ENCODE measurements around the gene RIMKLB. TPM values are rescaled to one million over a fixed set of nuclear protein-coding genes. Genes with fewer than 3 reads are reported as not detected.
"Not testable (repeated sequence)": the region's sequence is repeated elsewhere in the genome, so short reads cannot be mapped to it uniquely, and the experiment has no call there.

RIMKLB gene
- total RNA-seq, 2 donors from 2014 or later: 14.4 to 72.4 TPM

- H3K27ac ChIP-seq; H3K9me3 ChIP-seq; H3K4me3 ChIP-seq; H3K27me3 ChIP-seq (replicated peaks; ENCODE audit: insufficient read depth); H3K36me3 ChIP-seq; intact Hi-C loops (cut with DNase I); H3K4me1 ChIP-seq (replicated peaks); DNase-seq (ENCODE audit: low spot score): not testable (repeated sequence)
- 88% methylated on average over 6 of the region's 6 CpGs for WGBS
- peak; percentile 36 for TF ChIP-seq POLR2AphosphoS5 (IDR thresholded peaks at IDR 0.05)
Measured at GRCh38 chr12:8762701-8763100, 64.9 kb downstream of the RIMKLB start.

- H3K4me3 ChIP-seq; H3K4me1 ChIP-seq (replicated peaks); H3K27ac ChIP-seq; H3K27me3 ChIP-seq (replicated peaks; ENCODE audit: insufficient read depth); DNase-seq (ENCODE audit: low spot score); H3K36me3 ChIP-seq; H3K9me3 ChIP-seq; intact Hi-C loops (cut with DNase I): not testable (repeated sequence)
- 96% methylated on average over 8 of the region's 8 CpGs for WGBS
Measured at GRCh38 chr12:8766121-8766520, 68.3 kb downstream of the RIMKLB start.

GRCh38 chr12:8770499-8770898 is 72.7 kb downstream of the RIMKLB start:
- Histone ChIP-seq H3K4me3 (no peak overlapping the region), H3K36me3 (no peaks in the 10 kb centered on the region), H3K4me1 (replicated peaks) (no peaks in the 10 kb centered on the region), H3K27me3 (replicated peaks; ENCODE audit: insufficient read depth) (no peaks in the 10 kb centered on the region), H3K27ac (no peak overlapping the region), H3K9me3 (no peaks in the 10 kb centered on the region)
- WGBS: 87% methylated on average over 2 of the region's 2 CpGs
- TF ChIP-seq POLR2AphosphoS5 (IDR thresholded peaks at IDR 0.05) (no peak), POLR2A (IDR thresholded peaks at IDR 0.05) (no peak)
- TF ChIP-seq, protein P1, sequence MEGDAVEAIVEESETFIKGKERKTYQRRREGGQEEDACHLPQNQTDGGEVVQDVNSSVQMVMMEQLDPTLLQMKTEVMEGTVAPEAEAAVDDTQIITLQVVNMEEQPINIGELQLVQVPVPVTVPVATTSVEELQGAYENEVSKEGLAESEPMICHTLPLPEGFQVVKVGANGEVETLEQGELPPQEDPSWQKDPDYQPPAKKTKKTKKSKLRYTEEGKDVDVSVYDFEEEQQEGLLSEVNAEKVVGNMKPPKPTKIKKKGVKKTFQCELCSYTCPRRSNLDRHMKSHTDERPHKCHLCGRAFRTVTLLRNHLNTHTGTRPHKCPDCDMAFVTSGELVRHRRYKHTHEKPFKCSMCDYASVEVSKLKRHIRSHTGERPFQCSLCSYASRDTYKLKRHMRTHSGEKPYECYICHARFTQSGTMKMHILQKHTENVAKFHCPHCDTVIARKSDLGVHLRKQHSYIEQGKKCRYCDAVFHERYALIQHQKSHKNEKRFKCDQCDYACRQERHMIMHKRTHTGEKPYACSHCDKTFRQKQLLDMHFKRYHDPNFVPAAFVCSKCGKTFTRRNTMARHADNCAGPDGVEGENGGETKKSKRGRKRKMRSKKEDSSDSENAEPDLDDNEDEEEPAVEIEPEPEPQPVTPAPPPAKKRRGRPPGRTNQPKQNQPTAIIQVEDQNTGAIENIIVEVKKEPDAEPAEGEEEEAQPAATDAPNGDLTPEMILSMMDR (IDR thresholded peaks at IDR 0.05): no peak
- intact Hi-C loops (cut with DNase I): no loop called here
- DNase-seq (ENCODE audit: low spot score): no peak

GRCh38 chr12:8771072-8771471 is 73.3 kb downstream of the RIMKLB start:
- no peaks in the 10 kb centered on the region for H3K36me3 ChIP-seq
- 95% methylated on average over 1 of the region's 1 CpG for WGBS
- no peaks in the 10 kb centered on the region for H3K9me3 ChIP-seq
- H3K27ac ChIP-seq: no peak overlapping the region
- no peak overlapping the region for H3K4me3 ChIP-seq
- no peak for DNase-seq (ENCODE audit: low spot score)
- no peaks in the 10 kb centered on the region for H3K4me1 ChIP-seq (replicated peaks)
- no peaks in the 10 kb centered on the region for H3K27me3 ChIP-seq (replicated peaks; ENCODE audit: insufficient read depth)
- intact Hi-C loops (cut with DNase I): no loop called here
- TF ChIP-seq POLR2AphosphoS5 (IDR thresholded peaks at IDR 0.05) (no peak), POLR2A (IDR thresholded peaks at IDR 0.05) (no peak)
- TF ChIP-seq, protein P1 (IDR thresholded peaks at IDR 0.05): no peak

DNA sequence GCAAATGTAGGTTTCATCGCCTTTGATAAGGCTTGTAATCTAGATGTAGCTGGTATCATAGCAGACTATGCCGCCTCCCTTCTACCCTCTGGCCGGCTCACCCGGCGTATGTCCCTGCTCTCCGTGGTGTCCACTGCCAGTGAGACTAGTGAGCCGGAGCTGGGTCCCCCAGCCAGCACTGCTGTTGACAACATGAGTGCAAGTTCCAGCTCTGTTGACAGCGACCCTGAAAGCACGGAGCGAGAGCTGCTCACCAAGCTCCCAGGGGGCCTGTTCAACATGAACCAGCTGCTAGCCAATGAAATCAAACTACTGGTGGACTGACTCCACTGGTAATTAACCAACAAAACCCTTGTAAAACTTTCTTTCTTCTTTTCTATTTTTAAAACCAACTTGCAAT is 75.7 kb downstream of the RIMKLB start:
- H3K4me1 ChIP-seq (replicated peaks): no peaks in the 10 kb centered on the region
- H3K4me3 ChIP-seq: no peak overlapping the region
- no peaks in the 10 kb centered on the region for H3K36me3 ChIP-seq
- intact Hi-C loops (cut with DNase I): no loop called here
- no peak overlapping the region for H3K27ac ChIP-seq
- no peaks in the 10 kb centered on the region for H3K9me3 ChIP-seq
- TF ChIP-seq POLR2AphosphoS5 (IDR thresholded peaks at IDR 0.05) (no peak), POLR2A (IDR thresholded peaks at IDR 0.05) (no peak)
- TF ChIP-seq, protein P1 (IDR thresholded peaks at IDR 0.05): no peak
- no peak for DNase-seq (ENCODE audit: low spot score)
- H3K27me3 ChIP-seq (replicated peaks; ENCODE audit: insufficient read depth): no peaks in the 10 kb centered on the region
- WGBS: 80% methylated on average over 10 of the region's 10 CpGs

DNA sequence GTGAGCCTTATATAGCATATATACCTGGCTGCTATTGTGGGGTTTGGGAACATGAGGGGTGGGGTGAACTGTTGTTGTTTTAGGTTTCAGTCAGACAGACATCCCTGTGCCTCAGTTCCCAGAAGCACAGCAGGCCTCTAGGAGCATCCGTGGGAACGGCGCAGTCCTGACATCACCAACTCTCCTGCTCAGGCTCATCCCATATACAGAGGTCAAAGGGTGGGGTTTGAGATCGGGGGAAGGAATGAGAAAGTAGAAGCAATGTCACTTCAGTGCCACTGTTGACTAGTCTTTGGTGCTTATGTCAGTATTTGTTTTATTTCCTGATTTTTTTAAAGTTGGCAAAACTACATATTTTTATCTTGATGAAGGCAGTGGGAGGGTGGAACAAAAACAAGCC is 81.5 kb downstream of the RIMKLB start:
- H3K27ac ChIP-seq: no peak overlapping the region
- no peak for TF ChIP-seq POLR2AphosphoS5 (IDR thresholded peaks at IDR 0.05)
- TF ChIP-seq, protein P1 (IDR thresholded peaks at IDR 0.05): no peak
- no peak for TF ChIP-seq POLR2A (IDR thresholded peaks at IDR 0.05)

More for the DNA sequence above, 81.5 kb downstream of the RIMKLB start:
- Histone ChIP-seq H3K27me3 (replicated peaks; ENCODE audit: insufficient read depth) (no peaks in the 10 kb centered on the region), H3K4me1 (replicated peaks) (no peaks in the 10 kb centered on the region), H3K36me3 (no peaks in the 10 kb centered on the region), H3K4me3 (no peak overlapping the region), H3K9me3 (no peaks in the 10 kb centered on the region)
- DNase-seq (ENCODE audit: low spot score): no peak
- intact Hi-C loops (cut with DNase I): no loop called here
- 80% methylated on average over 4 of the region's 4 CpGs for WGBS
